LNCAP (cell line): ENCODE data around the gene TMIGD3.

Source experiments
- CTCF ChIP-seq: fragments of 450-650 bp; IDR thresholded peaks from 2 replicates; pipeline ENCODE4 v1.5.1; 2017; ENCODE audit warnings: mild to moderate bottlenecking

The TMIGD3 gene

DNA sequence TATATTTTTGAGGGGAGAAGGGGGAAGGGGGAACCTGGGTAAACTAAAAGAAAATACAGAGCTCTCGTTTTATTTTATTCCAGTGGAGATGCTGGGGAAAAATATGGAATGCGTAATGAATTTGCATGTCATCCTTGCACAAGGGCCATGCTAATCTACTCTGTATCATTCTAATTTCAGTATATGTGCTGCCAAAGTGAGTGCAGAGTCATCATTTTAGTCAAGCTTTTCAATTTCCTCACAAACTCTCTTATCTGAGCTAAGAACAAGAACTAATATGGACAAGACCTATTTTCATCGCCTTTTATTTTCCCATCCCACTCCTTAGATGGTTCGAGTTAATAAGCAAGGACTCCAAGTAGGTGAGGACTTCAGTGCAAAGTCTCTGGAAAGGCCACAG, 13.2 kb downstream of the TMIGD3 start:
- no peak for TF ChIP-seq CTCF

DNA sequence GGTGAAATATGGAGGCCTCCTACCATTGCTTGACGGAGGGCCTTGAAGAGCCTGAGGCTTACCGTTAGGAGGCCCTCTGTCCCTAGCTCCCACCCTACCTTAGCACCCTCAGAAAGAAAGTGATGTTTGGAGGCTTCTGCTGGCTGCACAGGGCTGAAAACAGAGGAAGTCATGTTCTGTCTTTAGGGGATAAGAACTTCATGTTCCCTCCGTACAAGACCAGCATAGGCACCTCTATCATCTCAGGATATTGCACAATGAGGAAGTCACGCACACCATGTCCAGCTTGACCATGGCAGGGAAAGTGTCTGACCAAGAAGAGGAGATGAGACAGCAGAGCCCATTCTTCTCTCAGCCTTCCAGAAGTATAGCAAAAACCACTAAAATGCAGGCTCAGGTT, 13.8 kb downstream of the TMIGD3 start:
- TF ChIP-seq CTCF = no peak

- no peak for TF ChIP-seq CTCF
These were observed 14.8 kb downstream of the TMIGD3 start for GRCh38 chr1:111488669-111489068.

GRCh38 chr1:111487133-111487532, 16.3 kb downstream of the TMIGD3 start:
- no peak for TF ChIP-seq CTCF

- no peak for TF ChIP-seq CTCF
These were observed 17.0 kb downstream of the TMIGD3 start for GRCh38 chr1:111486431-111486830.

DNA sequence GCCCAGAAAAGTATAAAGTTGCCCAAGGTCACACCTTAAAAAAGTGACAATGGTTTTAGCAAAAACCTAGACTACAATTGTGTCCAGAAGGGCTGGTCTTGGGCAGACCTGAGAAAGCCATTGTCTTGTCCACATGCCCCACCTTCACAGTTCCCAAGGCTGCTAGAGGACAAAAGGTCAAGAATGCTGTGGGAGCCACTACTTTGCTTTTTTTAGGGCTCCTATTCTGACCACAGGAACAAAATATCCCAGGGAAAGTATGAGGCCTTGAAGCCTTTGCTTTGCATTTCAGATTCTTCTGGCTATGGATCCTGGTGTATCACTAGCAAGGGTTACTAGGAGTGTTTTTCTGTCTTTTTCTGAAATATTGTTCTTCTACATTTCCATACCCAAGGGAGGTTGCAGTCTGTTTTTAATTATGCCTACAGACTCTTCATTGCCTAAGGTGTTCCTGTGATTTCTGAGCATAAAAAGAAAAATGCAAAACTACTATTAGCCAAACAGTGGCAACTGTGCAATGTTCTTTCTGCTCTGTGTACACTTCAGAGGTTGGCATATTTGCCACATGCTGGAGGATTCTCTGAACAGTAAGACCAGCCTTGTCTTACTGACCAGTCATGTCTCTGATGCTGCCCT, 18.9 kb downstream of the TMIGD3 start:
- TF ChIP-seq CTCF = no peak

DNA sequence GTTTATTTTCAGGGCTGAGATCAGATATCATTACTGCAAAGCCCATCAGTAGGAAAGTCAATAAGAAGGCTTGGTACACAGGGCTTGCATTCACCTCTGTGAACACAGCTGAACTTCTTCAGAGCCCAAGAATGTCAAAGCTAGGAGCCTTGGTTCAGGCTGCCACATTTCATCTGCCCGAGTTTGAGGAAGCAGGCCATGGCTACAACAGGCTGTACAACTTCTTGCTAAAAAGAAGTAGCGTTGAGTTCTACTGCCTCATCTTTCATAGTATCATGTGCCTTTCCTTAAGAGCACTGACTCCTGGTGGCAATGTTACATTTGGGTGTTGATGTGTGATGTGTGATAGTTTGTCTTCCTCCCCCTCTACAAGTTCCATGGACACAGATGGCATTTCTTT, 19.6 kb downstream of the TMIGD3 start:
- no peak for TF ChIP-seq CTCF

DNA sequence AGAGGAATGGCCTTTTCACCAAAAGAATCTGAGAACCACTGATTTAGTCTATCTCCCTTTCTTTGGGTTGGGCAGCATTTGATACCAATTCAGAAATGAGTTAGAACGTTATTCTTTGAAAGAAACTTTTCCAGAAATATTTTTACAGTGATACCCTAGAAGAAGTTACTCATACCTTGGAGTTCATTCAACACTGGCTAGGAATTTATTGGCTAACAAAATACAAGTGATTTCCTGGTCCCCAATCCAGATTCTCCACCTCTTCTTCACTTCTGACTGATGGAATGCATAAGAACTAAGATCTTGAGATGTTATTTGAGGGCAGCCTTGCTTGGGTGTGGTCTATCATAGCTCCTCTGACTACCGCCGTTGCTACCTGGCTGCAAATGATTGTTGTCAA, 20.3 kb downstream of the TMIGD3 start:
- TF ChIP-seq CTCF = no peak
